Stimulated activated CD4-positive, alpha-beta T cell treated with anti-CD3 and anti-CD28 coated beads, Interleukin-4, amount 100 ng/mL, for 4 hours (primary cell): ENCODE results near the gene EIF4EBP2.

Source experiments
- DNase-seq, 2 experiments: peaks; one replicate each; pipeline ENCODE4 v3.0.0-alpha.2; 2020

Gene EIF4EBP2

DNA sequence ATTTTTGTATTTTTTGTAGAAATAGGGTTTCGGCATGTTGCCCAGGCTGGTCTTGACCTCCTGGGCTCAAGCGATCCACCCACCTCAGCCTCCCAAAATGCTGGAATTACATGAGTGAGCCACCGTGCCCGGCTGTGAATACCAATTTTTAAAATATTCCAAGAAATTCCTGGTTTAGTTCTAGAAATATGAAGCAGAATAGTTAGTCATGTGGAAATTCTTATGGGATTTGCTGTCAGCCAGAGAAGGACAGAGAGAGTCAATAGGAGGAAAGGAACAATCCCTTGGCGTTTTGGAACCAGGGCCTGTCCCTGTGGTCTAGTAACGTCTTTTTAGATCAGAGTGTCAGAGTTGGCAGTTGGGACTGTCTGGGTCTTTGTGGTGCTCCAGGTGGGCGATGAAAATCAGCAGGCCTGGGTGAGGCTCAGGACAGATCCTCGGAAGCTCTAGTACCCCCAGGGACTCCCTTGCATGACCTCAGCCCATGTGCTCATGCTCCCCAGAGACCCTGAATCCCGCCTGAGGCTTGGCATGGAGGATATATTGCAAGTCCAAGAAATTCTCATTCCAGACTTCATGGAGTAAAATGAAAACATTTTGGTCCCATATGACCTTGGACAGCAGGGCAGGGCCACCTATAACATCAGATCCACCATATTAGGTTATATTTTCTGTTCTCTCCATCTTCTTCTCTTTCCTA, 29.8 kb downstream of the EIF4EBP2 start:
- DNase-seq = no peak

DNA sequence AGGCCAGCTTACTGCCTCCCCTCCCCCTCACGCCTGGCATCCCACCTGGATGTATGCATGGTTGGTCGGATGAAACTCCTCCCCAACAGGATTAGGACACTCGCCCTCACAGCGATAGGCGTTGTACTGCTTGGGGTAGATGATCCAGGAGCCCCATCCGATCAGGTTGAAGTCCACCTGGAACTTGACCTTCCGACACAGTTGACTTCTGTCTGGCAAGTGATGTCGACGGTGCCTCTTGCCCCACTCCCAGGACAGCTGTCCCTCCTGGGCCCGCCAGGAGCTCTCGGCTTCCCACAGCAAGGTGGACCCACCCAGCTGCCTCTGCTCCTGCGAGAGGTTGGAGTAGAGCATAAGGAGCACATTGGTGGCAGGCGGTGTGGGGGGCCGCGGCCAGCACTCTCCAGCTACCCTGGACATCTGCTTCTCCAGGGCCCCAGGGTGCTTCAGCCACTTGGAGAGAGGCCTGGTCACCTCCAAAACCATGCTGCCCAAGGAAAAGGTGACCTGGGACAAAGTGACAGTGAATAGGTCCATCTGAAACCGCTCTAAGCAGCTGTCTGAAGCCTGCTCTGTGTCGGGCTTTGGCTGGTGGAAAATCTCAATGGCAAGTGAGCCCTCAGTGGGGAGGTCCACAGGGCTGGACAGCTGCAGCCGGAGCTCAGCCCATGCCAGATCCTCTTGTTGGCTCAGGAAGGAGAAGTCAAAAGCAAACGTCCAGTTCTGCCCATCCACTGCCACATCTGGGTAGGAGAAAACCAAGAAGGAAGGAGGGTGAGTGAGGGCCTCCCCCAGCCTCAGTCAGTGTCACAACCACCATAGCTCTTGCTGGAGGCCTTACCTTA, 31.5 kb downstream of the EIF4EBP2 start:
- no peak for DNase-seq

DNA sequence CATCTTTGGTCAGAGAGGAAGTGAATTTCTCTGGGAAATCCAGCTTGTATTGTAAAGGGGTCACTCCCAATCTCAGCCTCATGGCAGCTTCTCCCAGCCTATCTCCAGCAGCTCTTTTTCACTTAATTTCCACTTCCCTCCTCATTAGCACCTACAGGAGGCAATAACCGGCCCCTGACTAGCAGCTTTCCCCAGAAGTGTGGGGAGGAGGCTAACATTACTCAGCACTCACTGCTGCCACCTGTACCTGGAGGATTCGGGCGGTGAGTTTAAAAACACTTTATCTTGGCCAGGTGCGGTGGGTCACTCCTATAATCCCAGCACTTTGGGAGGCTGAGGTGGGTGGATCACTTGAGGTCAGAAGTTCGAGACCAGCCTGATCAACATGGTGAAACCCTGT, 33.8 kb downstream of the EIF4EBP2 start:
- DNase-seq = no peak

DNA sequence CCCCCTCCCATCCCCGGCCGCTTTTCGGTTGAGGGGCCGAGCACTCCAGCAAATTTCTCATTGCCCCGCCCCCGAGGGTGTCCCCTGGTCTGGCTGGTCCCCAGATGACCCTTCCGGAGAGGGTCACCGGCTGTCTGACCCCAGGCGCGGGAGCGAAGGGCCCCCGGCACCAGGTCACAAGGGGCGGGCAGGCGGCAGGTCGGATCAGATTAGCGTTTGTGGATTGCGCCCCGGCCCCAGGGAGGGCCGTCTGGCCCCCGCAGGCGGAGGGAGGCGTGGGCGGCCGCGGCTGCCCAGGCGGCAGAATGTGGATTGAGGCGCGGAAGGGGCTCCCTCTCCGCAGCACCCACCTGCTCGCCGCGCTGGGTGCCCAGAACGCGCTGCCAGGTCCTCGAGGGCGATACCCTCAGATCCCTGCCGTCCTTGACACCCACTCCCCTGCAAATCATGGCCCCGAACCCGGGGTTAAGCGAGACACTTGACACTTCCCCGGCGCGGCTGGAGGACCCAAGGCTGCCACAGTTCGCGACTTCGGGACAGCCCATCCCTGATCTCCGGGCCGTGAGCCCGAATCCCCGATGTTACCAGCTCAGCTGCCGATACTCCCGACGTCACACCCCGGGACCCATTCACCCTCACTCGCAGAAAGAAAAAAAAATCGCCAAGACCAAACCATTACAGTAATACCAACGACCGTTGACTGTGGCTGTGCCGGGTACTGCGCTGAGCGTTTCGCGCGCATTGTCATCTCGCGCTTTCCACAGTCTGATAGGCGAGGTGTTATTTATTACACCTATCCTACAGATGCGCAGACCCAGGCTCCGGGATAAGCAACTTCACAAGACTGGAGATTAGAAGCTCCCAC, 36.6 kb downstream of the EIF4EBP2 start:
- DNase-seq = no peak

DNA sequence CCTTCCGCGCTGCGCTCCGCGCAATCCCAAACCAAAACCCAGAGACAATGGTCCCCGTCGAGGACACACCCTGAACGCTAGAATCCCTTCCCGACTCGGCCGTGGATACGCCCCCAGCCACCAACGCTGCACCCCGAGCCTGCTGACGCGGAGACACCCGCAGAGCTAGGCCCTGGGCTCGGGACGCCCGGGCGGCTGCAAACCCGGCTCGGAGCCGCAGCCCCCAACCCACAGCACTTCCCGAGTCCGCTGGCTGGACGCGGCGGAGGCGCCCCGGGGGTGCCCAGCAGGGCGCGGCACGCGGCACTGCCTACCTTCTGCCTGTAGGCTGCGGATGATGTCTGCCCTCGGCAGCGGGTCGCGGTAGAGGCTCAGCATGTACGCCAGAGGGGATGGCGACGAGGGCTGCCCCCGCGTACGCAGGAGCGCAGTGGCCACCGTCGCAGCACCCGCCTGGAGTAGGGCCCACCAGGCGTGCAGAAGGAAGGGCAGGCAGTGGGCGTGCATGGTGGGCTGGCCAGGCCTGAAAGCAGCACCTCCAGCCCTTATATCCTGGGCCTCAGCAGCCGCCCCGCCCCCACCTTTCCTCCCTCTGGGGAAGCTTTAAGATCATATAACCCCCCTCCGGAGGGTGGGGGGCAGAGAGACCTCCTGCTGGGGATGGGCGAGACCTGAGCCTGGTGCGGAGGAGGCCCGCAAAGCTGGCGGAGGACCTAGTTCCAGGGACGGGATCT, 37.4 kb downstream of the EIF4EBP2 start, which contains the start of gene NODAL:
Gene NODAL, minus strand, starts transcription at position 521 of the 734 bp plus-strand sequence. Its CDS starts 14 bp downstream, at position 507.
- no peak for DNase-seq

DNA sequence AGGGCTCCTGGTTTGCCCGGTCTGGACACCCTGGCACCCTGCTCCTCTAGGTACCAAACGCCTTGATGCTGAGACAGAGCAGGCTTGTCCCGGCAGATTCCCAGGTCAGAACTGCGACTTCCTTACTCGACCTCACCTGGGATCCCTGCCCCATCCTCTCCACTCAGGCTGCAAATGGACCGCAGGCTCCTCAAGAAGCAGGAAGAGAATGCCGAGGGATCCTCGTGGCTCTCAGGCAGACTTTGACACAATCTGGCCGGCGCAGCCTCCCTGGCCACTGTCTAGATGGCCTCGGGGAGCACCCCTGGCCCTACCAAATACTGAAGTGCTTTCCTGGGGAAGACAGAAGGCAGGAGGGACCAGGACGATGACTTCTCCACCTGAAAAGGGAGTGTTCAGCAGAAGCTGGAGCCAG, 38.0 kb downstream of the EIF4EBP2 start:
- no peak for DNase-seq

DNA sequence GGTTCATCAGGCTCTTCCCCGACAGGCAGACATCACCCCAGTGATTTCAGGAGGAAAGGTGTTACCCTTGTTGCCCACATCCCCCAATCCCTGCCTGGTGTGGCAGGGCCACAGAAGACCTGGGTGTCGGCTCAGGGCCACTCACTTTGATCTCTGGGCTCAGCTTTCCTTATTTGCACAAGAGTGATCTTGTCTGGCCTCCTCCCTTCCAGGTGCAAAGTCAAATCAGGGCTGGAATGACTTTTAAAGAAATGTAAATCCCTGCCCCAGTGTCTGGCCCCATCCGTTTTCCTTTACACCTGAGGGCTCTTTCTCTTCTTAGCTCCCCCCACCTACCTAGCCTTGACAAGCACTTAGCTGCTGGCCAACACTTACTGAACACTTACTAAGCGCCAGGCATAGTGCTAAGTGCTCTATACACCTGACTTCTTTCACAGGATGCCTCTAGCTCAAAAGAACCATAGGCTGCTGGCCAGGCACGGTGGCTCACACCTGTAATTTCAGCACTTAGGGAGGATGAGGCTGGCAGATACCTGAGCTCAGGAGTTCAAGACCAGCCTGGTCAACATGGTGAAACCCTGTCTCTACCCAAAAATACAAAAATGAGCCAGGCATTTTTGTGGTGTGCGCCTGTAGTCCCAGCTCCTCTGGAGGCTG, 38.5 kb downstream of the EIF4EBP2 start:
- DNase-seq = no peak

DNA sequence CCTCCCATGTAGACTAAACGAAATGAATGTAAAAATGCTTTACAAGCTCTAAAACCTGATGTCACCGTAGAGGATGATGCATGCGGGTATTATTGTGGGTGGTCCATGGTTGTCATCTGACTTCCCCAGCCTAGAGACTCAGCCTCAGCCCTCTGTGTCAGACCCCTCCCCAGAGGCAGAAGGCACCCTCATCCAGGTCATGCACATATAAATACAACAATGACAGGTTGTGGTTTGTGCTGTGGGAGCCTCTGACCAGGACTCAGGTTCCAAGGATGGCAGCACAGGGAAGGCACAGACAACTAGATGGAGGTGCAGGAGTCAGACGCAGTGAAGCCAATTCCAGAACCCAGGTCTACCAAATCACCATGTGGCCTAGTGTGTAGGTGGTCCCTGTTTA, 40.8 kb downstream of the EIF4EBP2 start:
- DNase-seq = no peak

DNA sequence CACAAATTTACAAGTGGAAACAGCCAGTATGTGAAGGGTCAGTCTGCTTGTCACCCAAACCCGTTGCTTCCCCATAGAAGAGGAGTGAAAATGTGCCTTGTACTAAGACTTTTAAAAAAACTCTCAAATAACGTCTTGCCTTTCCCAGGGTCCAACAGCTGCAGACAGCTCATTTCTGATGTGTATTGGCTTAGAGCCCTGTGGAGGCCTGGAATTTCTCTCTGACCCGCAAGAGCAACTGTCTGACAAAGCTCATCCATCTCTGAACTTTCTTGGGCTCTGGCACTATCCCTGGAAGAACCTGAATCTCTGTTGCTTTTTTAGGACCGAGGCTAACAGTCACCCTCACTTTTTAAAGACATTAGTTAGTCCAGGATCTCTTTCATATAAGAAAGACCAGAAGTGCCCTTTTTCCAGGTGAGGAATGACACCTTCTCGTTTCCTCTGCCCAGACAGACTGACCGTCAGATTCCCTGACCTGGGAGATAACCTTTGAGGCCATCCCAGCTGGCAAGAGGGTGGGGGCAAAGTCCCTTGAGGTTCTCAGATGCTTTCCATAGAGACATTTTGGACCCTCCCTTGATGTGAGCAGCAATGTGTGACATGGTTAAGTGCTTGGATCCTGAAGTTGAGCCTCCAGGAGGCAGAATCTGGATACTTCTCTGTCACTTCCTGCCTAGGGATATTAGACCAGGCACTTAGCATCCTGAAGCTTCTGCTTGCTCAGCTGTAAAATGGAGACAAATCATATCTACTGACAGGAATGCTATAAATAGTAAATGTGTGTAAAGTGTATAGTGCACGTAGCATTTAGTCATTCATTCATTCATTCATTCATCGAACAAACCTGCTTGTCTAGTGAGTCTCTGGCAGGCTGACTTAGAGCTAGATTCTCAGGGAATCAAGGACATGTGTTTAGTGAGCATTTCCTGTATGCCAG, 42.0 kb downstream of the EIF4EBP2 start:
- DNase-seq = no peak

DNA sequence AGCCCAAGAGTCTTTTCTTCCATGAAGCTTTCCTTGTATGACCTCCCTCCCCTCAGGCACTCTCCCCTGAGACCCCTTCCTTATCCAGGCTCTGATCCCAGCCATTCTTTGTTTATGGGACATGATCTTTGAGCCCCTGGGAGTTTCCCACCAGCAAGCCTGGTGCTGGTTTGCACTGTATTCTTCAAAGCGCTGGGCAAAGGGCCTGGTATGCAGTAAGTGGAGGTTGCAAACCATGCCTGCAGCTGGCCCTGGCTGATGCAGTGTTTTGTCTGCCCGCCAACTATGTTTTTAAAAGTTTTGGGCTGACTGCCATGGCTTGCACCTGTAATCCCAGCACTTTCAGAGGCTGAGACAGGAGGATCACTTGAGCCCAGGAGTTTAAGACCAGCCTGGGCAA, 44.3 kb downstream of the EIF4EBP2 start:
- DNase-seq = no peak

DNA sequence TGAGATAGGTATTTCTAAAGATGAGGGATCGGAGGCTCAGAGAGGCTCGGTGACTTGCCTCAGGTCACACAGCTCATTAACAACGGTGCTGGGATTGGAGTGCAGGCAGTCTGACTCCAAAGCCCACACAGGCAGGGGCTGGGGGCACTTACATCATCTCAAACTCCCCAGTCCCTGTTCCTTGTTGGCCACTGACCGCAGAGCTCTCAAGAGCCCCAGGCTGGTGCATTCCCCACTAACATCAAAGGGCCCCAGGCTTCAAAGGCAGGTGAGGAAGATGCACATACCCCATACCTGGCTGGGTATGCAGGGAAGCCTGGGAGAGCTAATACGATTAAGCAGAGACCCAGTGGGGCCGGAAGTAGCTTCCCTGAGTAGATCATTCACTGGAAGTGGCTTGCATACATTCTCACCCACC, 51.3 kb downstream of the EIF4EBP2 start:
- DNase-seq = no peak

DNA sequence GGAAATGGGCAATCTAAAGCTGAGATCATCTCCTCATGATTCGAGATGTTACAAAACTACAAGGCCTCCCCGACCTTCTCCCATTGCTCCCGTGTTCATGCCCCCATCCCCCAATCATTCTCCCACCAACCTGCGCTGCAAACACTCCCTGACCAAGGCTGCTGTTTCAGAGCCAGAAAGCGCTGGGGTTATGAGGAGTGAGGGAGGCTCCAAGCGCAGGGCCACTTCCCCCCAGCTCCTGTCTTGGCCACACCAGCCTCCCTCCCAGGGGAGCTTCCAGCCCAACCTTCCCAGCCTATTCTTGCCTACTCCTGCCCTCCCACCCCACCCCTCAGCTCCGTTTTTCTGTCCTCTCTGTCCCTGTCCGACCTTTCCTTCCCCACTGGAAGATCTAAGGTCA, 52.2 kb downstream of the EIF4EBP2 start:
- no peak for DNase-seq

DNA sequence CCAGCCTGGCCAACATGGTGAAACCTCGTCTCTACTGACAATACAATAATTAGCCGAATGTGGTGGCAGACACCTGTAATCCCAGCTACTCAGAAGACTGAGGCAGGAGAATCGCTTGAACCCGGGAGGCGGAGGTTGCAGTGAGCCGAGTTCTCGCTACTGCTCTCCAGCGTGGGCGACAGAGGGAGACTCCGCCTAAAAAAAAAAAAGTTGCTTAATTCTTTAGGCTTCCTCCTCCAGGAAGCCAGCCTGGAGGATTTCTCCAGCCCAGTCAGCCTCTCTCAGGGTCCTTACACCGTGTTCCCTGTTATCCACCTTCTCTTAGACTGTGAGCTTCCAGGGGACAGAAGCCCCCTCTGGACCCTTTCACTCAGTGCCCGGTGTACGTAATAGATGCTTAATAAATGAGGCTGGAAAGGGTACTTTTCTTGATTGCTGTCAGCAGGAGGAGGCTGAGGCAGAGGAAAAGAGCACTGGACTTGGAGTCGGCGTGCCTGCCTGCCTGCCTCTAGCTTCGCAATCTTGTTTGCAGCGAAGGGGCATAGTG, 53.9 kb downstream of the EIF4EBP2 start:
- DNase-seq = no peak

DNA sequence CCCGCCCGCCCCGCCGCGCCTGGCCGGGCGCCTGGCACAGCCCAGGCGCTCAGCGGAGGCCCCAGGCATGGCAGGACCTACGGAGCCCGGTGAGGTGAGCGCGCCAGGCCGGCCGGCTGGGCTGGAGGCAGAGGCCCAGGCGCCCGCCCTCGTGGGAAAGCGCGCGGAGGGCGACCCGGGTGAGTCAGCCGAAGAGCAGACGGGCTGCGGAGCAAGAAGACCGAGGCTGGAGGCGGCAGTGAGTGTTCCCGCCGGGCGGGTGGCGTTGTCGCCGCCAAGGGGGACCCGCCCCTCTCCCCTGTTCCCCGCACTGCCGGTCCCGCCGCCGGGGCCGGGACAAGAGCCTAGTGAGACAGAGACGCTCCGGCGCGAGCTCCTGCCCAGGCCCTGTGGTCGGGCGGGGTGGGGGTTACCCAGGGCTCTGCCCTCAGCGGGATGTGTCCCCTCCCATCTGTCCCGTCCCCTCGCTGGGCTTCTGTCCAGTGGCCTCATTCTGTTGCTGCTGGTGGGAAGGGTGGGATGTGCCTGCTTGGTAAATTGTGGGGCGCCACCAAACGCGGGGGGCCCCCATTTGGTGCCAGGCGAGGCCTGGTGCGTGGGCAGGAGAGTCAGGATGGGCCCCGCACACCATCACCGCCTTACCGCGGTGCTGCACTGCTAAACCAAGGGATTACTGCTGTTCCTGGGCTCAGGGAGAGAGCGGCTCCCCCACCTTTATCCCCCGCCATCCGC, 54.5 kb downstream of the EIF4EBP2 start:
- peak; percentile 61 to 74 for DNase-seq

DNA sequence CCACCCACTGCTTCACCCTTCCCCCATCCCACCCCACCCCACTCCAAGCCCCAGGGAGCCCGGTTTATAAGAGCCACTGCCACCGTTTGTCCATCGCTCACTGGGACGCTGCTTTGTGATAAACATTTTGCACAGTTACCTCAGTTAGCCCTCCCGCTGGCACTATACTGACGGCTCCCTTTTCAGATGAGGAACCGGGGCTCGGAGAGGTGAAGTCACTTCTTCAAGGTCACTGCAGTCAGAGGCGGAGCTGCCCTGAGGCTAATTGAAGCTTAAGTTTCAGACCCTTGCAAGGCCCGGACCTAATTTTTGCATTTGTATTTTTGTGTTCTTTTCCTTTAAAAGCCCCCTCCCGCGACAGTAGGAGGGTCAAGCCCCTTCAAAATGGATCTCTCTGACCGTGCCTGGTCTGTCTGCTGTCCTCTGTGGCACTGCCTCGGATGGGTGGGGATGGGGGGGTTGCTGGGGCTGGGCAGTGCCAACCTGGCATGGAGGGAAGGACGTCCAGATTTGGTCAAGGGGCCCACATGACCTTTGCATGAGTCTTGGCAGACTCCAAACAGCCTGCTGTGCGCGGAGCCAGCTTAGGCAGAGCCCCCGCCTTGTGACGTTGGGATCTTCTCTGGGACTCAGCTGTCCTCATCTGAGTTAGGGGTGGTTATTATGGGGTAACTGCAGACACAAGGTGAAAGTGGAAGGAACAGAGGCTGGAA, 55.3 kb downstream of the EIF4EBP2 start:
- DNase-seq = no peak

DNA sequence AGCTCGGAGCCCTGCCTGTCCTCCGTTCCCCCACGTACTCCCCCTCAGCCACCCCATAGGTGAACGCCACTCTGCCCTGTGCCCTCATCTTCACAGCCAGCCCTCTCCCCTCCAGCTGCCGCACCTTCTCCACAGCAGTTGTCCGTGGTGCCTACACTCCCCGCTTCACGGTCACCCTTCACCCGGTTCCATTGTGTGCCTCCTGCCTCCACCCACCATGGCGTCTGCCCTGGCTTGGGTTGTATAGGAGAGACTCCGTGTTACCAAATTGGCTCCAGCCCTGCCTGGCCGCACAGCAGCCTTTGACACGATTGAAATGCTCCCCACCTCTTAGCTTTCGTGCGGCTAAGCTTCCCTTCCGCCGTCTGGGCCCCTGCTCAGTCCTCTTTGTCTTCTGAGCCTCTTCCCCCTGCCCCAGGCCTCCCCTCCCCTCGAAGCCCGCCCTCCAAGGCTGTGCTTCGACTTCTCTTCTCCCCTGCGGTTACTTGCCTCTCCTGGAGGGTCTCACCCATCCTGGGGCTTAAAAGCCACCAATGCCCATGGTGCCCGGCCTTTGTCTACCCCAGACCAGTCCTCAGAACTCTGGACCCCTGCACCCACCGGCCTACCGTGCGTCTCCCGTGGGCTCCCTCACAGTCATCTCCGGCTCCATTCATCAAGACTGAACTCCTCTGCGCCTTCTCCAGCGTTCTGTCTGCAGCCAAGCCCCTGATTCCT, 56.0 kb downstream of the EIF4EBP2 start:
- no peak for DNase-seq

DNA sequence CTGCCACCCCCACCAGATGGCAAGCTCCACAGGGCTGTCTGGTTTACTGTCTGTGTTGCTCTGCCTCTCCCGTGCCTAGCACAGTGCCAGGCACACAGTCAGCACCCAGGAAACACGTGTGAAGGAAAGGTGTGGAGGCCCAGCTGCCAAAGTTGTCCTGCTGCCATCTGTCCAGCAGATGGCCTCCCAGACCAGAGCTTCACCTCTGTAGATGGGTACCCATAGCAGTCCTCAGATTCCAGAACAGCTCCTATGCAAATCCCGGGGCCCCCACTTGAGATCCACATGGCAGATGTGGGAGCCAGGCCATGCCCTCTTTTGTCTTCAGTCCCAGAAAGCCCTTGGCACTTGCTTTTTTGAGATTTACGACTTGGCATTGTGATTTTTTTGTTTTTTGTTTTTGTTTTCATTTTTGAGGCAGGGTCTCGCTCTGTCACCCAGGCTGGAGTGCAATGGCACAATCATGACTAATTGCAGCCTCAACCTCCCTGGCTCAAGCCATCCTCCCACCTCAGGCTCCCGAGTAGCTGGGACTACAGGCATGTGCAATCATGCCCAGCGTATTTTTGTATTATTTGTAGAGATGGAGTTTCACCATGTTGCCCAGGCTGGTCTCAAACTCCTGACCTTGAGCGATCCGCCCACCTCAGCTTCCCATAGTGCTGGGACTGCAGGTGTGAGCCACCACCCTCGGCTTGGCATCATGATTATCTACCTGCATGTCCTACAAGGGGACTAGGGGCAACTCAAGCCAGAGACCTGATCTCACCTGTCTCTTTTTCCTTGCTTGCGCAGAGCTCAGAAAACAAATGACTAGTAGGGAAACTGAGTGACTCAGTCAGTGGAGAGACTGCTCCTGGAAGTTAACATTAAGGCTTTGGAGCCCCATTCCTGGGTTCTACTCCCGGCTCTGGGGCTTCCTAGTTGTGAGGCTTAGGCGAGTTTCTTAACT, 57.7 kb downstream of the EIF4EBP2 start:
- peak; percentile 43 to 46 for DNase-seq
